ENCODE data around the gene FKBP10.
"Not testable (repeated sequence)": the region's sequence is repeated elsewhere in the genome, so short reads cannot be mapped to it uniquely, and the experiment has no call there.

The FKBP10 gene

DNA sequence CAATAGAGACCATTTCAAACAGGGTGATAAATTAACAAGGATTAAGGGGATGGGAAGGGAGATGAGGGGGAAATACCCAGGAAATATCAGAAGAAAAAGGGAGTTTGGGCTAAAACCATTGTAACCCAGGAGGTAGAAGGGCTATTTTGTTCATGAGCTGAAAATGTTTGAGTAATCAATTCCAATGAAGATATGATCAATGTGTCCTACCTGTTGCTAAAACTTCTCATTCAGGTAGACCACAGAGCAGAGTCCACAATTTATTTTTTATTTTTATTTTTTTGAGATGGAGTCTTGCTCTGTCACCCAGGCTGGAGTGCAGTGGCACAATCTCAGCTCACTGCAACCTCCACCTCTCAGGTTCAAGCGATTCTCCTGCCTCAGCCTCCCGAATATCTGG lies 26.6 kb downstream of the FKBP10 start:
- not testable (repeated sequence) for DNase-seq

DNA sequence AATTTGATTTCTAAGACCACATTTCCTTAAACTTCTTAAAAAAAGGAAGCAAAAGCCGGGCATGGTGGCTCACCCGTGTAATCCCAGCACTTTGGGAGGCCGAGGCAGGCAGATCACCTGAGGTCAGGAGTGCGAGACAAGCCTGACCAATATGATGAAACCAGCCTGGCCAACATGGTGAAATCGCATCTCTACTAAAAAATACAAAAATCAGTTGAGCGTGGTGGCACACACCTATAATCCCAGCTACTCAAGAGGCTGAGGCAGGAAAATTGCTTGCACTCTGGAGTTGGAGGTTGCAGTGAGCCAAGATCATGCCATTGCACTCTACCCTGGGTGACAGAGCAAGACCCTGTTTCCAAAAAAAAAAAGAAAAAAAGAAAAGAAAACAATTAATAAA lies 28.0 kb downstream of the FKBP10 start:
- DNase-seq: not testable (repeated sequence)

DNA sequence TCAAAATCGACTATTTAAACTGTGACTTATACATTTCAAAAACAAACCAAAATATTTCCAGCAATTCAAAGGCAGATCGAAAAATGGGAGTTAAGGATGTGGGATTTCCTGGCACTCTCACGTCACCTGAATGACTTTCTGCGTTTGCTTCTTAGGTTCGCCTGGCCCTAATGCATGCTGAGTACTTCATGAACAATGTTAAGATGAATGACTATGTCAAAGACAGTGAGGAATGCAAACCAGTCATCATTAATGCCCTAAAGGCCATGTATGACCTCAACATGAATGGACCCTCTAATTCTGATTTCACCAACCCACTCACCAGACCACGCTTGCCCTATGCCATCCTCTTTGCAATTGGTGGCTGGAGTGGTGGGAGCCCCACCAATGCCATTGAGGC lies 32.2 kb downstream of the FKBP10 start:
- DNase-seq: no peak

DNA sequence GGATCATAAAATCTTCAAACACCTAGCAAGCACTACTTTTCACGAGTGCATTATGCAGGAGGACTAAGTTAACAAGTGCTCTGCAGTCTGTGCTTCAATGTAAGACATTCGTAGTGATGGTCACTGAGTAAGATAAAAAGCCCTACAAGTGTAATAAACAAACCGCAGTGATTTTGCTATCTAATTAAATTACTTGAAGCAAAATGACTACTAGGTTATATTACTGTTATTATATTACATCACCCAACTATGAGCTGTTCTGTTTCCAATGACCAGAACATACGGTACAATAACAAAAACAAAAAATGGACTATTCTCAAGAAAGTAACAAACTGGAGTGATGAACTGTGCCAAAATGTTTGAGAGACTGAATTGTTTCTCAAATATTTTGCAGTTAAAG lies 36.0 kb downstream of the FKBP10 start:
- DNase-seq: no peak

DNA sequence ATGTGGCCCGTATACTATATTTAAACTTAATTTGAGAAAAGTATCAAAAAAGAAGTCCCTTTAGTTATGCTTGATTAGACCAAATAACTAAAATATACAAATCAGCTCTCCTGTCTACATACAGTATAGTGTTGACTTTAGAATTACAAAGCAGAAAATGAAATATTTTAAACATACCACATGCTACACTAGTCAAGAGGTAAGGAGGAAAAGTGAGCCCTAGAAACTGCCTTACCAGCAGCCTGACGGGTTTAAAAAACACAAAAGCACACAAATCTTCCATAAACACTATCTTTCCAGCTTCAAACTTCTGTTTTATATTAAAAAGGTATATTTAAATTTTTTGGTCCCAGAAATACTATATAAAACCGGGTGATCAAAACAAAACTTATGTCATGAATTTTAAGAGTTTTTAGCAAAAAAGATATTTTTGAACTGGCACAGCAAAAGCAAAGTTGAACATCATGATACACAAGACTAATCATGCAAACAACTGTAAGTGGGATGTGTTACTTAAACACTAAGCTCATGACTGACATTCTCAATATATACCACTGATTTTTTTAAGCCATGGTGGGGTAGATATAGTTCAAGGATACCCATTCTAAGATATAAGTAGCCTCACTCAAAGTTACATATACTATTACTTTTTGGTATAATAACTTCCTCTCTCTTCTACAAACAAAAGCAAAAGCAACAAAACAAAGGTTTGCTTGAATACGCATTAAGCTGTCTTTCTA lies 36.6 kb downstream of the FKBP10 start:
- DNase-seq: no peak

DNA sequence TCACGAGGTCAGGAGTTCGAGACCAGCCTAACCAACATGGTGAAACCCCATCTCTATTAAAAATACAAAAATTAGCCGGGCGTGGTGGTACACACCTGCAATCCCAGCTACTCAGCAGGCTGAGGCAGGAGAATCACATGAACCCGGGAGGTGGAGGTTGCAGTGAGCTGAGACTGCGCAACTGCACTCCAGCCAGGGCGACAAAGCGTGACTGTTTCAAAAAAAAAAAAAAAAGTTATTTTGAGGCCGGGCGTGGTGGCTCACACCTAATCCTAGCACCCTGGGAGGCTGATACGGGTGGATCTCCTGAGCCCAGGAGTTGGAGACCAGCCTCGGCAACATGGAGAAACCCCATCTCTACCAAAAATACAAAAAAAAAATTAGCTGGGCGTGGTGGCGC lies 38.6 kb downstream of the FKBP10 start:
- DNase-seq: not testable (repeated sequence)

DNA sequence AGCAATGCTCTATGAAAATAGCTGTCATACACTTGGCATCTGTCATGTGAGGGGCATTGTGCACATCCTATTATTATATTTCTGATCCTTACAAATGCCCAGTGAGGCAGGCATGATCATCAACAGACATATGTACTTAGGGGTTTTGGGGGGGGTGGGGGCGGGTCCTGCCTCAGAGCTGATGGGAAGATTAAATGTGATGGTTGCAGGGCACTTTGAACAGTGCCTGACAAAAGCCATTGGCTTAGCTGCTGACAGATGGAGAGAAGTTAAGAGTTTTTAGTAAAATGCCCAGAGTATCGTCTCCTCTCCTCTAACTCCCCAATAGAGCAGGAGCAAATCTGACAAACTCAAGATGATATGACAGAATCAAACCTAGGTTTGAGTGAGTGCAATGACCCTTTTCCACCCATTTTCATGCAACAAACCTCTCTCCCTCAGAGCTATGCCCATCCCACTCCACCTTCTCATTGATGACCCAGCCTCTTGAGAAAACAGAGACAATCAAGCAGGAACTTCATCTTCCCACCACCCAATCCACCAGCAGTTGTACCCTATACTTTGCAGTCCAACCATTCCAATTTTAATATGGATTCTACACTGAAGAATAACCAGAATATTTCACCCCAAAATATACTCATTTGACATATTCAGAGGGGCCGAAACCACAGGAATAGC lies 47.6 kb downstream of the FKBP10 start:
- DNase-seq: no peak

DNA sequence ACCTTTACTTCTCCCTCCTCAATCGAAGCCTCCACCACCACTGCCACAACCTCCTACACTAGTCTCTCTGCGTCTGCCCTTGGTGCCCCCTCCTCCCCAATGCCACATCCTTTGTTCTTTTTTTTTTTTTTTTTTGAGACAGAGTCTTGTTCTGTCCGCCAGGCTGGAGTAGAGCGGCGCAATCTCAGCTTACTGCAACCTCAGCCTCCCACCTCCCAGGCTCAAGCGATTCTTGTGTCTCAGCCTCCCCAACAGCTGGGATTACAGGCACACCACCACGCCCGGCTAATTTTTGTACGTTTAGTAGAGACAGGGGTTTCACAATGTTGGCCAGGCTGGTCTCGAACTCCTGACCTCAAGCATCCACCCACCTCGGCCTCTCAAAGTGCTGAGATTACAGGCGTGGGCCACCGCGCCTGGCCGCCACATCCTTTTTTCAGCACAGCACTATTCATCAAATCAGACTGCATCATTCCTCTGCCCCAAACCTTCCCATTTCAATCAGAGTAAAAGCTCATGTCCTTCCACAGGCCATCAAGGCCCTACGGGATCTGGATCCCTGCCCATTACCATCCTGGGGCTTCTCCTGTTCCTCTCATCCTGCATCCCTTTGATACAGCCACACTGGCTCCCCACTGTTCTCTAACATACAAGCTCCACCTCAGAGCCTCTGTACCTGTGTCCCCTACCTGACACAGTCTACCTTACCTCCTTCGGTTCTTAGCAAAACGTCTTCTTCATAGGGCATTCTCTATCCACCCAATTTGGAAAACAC lies 50.5 kb downstream of the FKBP10 start:
- no peak for DNase-seq

DNA sequence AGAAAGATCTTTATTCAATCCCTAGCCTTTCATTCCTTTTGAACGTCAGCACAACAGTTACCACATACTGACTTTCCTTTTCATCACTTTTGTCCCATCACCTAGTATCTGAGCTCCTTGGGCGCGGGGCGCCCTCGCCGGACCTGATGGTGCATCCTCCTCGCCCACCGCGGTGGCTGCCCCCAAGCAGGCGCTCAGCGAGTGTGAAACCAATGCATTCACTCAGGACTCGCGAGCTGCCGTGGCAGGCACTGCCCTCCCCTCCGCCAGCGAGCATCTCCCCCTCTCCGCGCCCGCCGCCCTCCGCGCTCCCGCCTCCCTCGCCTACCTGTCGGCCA lies 51.7 kb downstream of the FKBP10 start:
- no peak for DNase-seq

DNA sequence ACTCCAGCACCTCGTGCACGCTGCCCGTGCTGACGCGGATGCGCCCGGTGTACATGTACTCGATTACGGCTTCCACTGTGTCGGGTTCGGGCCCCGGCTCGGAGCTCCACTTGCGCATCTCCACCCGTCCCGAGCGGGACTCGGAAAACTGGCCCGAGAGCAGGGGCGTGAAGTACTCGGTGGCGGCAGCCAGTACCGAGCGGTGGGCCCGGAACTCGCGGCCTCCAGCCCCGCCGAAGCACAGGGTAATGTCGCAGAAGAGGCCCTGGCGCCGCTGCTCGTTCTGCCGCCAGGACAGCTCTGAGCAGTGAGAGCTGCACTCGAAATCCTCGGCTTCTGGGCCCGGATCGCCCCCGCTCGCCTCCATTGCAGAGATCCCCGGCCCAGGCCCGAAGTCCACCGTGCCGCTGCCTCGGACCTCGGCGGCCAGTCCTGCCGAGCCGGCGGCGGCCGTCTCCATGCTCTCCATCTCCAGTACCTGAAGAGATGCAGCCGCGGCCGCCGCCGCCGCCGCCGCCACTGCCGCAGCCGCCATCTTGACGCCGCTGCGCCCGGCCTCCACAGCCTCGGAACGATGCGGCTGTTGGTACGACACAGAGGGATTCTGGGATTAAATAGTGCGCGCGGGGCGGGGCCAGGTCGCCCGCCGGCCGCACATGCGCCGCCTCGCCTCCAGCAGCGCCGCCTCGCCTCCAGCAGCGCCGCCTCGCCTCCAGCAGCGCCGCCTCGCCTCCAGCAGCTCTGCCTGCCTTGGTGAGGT lies 52.2 kb downstream of the FKBP10 start, which contains the start of gene KLHL11:
TSS of gene KLHL11 (minus strand) at position 588 of the 760 bp plus-strand sequence. CDS start at position 535, 53 bp downstream.
- peak; percentile 90 for DNase-seq

DNA sequence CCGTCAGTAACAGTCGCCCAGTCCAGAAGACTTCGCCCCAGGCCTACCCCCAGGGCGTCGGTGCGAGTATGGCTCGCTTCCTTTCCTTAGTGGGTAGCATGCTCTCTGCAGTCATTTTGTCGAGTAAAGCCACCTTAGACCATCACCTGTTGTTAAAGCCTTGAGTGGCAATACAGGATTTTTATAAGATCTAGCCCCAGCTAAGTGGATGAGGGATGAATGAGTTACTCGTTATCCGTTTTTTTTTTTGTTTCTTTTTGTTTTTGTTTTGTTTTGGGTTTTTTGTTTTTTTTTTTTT lies 52.7 kb downstream of the FKBP10 start:
- DNase-seq: no peak

DNA sequence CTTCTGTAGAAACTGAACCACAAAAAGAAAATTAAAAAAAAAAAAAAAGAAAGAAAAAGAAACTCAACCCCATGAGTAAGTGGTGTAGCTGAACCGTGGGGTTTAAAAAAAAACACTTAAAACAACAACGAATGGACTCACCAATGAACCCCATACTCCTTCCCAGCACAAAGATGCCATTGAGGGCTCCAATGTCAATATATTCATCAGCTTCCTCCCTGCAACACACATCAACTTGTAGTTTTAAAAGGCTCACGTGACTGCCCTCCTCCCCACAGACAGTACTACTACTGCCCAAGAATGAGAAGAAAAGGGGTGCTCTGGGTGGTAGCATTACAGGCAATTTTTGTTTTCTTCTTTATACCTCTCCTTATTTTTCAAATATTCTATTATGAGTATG lies 55.8 kb downstream of the FKBP10 start:
- DNase-seq: no peak

DNA sequence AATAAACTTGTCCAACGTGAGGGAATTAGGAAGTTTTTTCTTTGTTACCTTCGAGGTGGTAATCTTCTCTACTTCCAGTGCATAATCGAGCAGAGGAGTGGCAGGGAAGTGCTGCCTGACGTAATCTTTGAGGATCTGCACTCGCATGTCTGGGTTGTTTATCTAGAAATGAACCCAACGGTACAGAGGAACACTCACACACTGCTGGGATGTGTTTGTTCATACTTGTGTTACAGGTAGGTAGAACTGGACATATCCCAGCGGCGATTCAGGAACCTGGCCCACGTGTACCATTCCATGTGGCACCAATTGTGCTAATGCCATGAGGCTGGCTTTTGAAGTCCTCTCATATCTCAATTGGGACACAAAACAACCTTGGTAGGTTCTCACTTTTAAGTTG lies 56.6 kb downstream of the FKBP10 start:
- no peak for DNase-seq

DNA sequence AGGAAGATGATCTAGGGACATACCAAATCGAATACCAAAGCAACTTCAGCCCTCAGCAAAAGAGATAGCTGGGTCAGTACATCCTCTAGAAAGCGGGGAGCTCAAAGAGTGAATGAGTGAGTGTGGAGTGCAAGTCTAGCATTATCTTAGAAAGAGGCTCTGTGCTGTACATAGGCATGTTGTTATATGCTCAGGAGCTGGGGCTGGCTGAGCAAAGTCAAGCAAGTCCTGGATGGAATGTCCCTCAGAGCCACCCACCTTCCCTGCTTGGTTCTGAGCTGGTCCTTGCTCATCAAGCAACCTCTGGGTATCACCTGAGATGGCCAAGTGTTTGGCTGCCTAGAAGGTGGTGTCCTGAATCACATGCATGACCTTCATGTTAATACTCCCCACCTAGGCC lies 57.3 kb downstream of the FKBP10 start:
- no peak for DNase-seq

DNA sequence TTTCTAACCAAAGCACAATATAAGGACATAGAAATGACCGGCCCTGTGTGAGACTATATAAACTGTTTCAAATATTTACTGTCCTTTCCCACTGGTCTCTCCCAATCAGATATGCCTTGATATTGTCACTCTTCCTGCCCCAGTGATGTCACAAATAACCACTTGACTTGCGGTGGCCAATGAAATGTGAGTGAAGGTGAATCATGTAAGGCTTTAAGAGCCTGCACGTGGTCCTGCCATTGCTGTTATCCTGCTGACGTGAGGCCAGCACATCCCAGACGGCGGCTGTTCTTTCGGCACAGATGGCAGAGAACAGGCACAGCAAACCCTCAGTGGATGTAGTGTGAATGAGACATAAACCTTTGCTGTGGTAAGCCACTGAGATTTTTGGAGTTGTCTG lies 57.8 kb downstream of the FKBP10 start:
- DNase-seq: peak; percentile 10

DNA sequence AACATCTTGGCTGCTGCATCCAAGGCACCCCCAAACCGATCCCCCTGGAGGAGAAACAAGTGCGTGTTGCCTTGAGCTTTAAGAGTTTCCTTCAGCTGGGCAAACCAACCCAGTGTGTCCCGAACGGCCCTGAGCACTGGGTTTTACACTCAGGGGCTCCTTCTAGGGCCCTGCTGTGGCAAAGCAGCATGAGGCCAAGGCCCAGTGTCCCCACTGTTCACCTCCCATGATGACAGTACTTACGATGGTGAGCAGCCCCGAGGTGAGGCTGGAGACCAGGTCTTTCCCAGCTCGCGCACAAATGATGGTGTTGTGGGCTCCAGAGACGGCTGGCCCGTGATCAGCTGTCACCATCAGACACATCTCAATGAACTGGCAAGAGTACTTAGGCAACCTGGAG lies 59.0 kb downstream of the FKBP10 start:
- DNase-seq: no peak

Data from fibroblast of skin of right biceps (primary cell).